PC-9 (cell line): ENCODE measurements around the gene FOXJ3. TPM values are rescaled to one million over a fixed set of nuclear protein-coding genes. Genes with fewer than 3 reads are reported as not detected.

Experiments
- BruUV-seq: library from RNA; stranded (reverse); fragments of 400-500 nt; replicated peaks from 2 replicates; lab custom pipeline; 2021; lab: Mats Ljungman, UMichigan
- CTCF ChIA-PET: fragments of 300-600 bp; sonication (Branson Sonifier 250); formaldehyde crosslinking; loops from one replicate; lab custom pipeline; 2022; ENCODE audit warnings: antibody characterized with exemption; lab: Charles Lee
- POLR2A ChIA-PET: fragments of 300-600 bp; sonication (Branson Sonifier 250); formaldehyde crosslinking; loops from one replicate; lab custom pipeline; 2022; ENCODE audit warnings: antibody characterized with exemption; ENCODE audit not compliant: unreplicated experiment; lab: Charles Lee
- DNase-seq, 2 experiments: peaks; one replicate each; pipeline versions ENCODE4 v3.0.0 to v3.0.0-alpha.2; 2015 to 2022; ENCODE audit warnings: mixed read lengths in 1 of 2
- H2AFZ ChIP-seq: fragments of 200-600 bp; sonication (generic); 2 replicates; pipeline ENCODE4 v1.8.1; 2017; ENCODE audit warnings: antibody characterized with exemption
- H3F3A ChIP-seq: fragments of 200-600 bp; sonication (generic); 2 replicates; pipeline ENCODE4 v1.8.1; 2017; ENCODE audit warnings: antibody characterized with exemption, mild to moderate bottlenecking, low read depth; ENCODE audit not compliant: insufficient read depth
- H3K27ac ChIP-seq: fragments of 200-600 bp; sonication (generic); 2 replicates; pipeline ENCODE4 v1.6.1; 2016; ENCODE audit warnings: mixed run types
- H3K27me3 ChIP-seq: fragments of 200-600 bp; sonication (generic); 2 replicates; pipeline ENCODE4 v1.6.1; 2016; ENCODE audit warnings: low read depth, mixed run types; ENCODE audit not compliant: insufficient read depth
- H3K36me3 ChIP-seq: fragments of 200-600 bp; sonication (generic); 2 replicates; pipeline ENCODE4 v1.6.1; 2016; ENCODE audit warnings: low read depth, mixed run types
- H3K4me1 ChIP-seq: fragments of 200-600 bp; sonication (generic); replicated peaks from 2 replicates; pipeline ENCODE4 v1.6.1; 2016; ENCODE audit warnings: mixed run types; ENCODE audit not compliant: insufficient read depth
- H3K4me2 ChIP-seq: fragments of 200-600 bp; sonication (generic); 2 replicates; pipeline ENCODE4 v1.6.1; 2017; ENCODE audit warnings: mixed run types
- H3K4me3 ChIP-seq: fragments of 200-600 bp; sonication (generic); 2 replicates; pipeline ENCODE4 v1.6.1; 2016; ENCODE audit warnings: mixed run types
- H3K79me2 ChIP-seq: fragments of 200-600 bp; sonication (generic); 2 replicates; pipeline ENCODE4 v1.6.1; 2017; ENCODE audit warnings: low read depth, mixed run types
- H3K9me2 ChIP-seq: fragments of 200-600 bp; sonication (generic); 2 replicates; pipeline ENCODE4 v1.8.1; 2017; ENCODE audit warnings: mild to moderate bottlenecking; ENCODE audit not compliant: insufficient read depth
- H3K9me3 ChIP-seq: fragments of 200-600 bp; sonication (generic); 2 replicates; pipeline ENCODE4 v1.8.1; 2016; ENCODE audit warnings: low read depth; ENCODE audit not compliant: insufficient read depth
- H4K20me1 ChIP-seq: fragments of 200-600 bp; sonication (generic); 2 replicates; pipeline ENCODE4 v1.8.1; 2017; ENCODE audit not compliant: insufficient read depth
- EZH2 ChIP-seq: fragments of 200-600 bp; sonication (generic); IDR thresholded peaks from 2 replicates; pipeline ENCODE4 v1.8.0; 2017; ENCODE audit warnings: antibody characterized with exemption, low read depth
- intact Hi-C: fragments of 100-400 bp; cut with micrococcal nuclease; formaldehyde crosslinking; loops from one replicate; pipeline ENCODE4 v1.10.0; 2022; ENCODE audit not compliant: unreplicated experiment
- total RNA-seq: library from RNA; stranded (reverse); gene quantifications from 2 replicates; pipeline ENCODE4 v1.2.3, GENCODE V29; 2021
- TF ChIP-seq, protein P1 (sequence below): fragments of 200-600 bp; sonication (generic); conservative IDR thresholded peaks from 2 replicates; pipeline ENCODE4 v1.6.1; 2017; ENCODE audit warnings: mixed run types, antibody characterized with exemption, mild to moderate bottlenecking, moderate library complexity

FOXJ3 gene
- total RNA-seq, 1 experiment from 2014 or later, result 60.4 TPM

DNA sequence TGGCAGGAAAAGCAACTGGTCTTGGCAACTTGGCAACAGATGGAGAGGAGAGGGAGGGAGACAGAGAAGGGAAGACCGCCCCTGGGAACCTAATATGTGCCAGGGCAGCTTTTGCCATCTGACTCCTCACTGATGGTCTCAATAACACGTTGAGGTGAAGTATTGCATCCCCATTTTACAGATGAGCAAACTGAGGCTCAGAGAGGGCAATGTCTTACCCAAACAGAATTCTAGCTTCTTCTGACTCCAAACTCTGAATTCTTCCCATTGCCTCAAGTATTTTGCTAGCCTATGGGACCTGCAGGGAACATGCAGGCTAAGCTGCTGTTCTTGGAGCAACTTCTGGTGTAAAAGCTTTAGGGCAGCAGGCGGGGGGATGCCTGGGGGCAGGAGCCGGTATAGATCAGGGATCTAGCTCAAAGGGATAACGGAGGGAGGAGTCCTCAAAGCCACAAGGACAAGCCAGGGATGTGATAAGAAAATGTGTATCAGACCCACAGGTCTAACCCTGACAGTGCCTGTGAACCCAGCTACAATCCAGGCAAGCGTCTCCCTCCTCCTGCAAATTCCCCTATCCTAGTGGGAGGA lies 163.3 kb downstream of the FOXJ3 start:
- Histone ChIP-seq H3K4me1 (peaks cover 58% of the 10 kb centered on the region), H3K9me3 (no peaks in the 10 kb centered on the region), H3K36me3 (no peaks in the 10 kb centered on the region), H4K20me1 (0 out of 2 replicates have a peak, but pooled peaks cover 2% of the 10 kb centered on the region), H3K4me3 (no peak overlapping the region), H3K9me2 (no peaks in the 10 kb centered on the region), H3K27me3 (no peaks in the 10 kb centered on the region), H2AFZ (no peak overlapping the region), H3K27ac (no peak overlapping the region), H3F3A (peaks cover 34% of the 10 kb centered on the region), H3K4me2 (no peak overlapping the region), H3K79me2 (no peaks in the 10 kb centered on the region)
- TF ChIP-seq, protein P1, sequence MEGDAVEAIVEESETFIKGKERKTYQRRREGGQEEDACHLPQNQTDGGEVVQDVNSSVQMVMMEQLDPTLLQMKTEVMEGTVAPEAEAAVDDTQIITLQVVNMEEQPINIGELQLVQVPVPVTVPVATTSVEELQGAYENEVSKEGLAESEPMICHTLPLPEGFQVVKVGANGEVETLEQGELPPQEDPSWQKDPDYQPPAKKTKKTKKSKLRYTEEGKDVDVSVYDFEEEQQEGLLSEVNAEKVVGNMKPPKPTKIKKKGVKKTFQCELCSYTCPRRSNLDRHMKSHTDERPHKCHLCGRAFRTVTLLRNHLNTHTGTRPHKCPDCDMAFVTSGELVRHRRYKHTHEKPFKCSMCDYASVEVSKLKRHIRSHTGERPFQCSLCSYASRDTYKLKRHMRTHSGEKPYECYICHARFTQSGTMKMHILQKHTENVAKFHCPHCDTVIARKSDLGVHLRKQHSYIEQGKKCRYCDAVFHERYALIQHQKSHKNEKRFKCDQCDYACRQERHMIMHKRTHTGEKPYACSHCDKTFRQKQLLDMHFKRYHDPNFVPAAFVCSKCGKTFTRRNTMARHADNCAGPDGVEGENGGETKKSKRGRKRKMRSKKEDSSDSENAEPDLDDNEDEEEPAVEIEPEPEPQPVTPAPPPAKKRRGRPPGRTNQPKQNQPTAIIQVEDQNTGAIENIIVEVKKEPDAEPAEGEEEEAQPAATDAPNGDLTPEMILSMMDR, result no peak
- TF ChIP-seq EZH2, result no peak
- BruUV-seq, result no TSS peak
- ChIA-PET CTCF (interaction anchor here (0.5 to 0.6 kb wide), 2 partner anchors 293 to 1327 kb away, joined by 5 to 15 read pairs; no protein-coding TSS in a partner anchor), POLR2A (no interaction called here)
- intact Hi-C loops, result loop anchor here (10.0 kb wide), 1 partner anchor 283 kb away; the partner anchor contains the start of genes PPCS and ZMYND12
- no peak for DNase-seq

GRCh38 chr1:42170779-42171621 lies 164.0 kb downstream of the FOXJ3 start:
- H3K4me3 ChIP-seq, result no peak overlapping the region
- no peaks in the 10 kb centered on the region for H4K20me1 ChIP-seq
- ChIA-PET CTCF (no interaction called here), POLR2A (no interaction called here)
- H3F3A ChIP-seq, result peaks cover 39% of the 10 kb centered on the region
- H3K4me2 ChIP-seq, result no peak overlapping the region
- intact Hi-C loops, result loop anchor here (10.0 kb wide), 1 partner anchor 284 kb away; the partner anchor contains the start of genes PPCS and ZMYND12
- BruUV-seq, result no TSS peak
- peaks cover 64% of the 10 kb centered on the region for H3K4me1 ChIP-seq
- H3K9me2 ChIP-seq, result no peaks in the 10 kb centered on the region
- H3K27me3 ChIP-seq, result no peaks in the 10 kb centered on the region
- TF ChIP-seq, protein P1, result no peak
- TF ChIP-seq EZH2, result no peak
- H3K79me2 ChIP-seq, result no peaks in the 10 kb centered on the region
- no peak overlapping the region for H2AFZ ChIP-seq
- DNase-seq, result no peak
- no peaks in the 10 kb centered on the region for H3K36me3 ChIP-seq
- H3K27ac ChIP-seq, result no peak overlapping the region
- H3K9me3 ChIP-seq, result no peaks in the 10 kb centered on the region

GRCh38 chr1:42168763-42169162 lies 166.3 kb downstream of the FOXJ3 start:
- H3K36me3 ChIP-seq, result no peaks in the 10 kb centered on the region
- BruUV-seq, result no TSS peak
- intact Hi-C loops, result loop anchor here (10.0 kb wide), 1 partner anchor 504 kb away; no protein-coding TSS in a partner anchor
- ChIA-PET CTCF (no interaction called here), POLR2A (no interaction called here)
- H3F3A ChIP-seq, result peaks cover 32% of the 10 kb centered on the region
- peak overlapping the region; percentile 49 for H3K27ac ChIP-seq
- no peaks in the 10 kb centered on the region for H3K27me3 ChIP-seq
- DNase-seq, result no peak
- no peak overlapping the region for H2AFZ ChIP-seq
- H4K20me1 ChIP-seq, result no peaks in the 10 kb centered on the region
- no peak overlapping the region for H3K4me3 ChIP-seq
- TF ChIP-seq EZH2, result no peak
- TF ChIP-seq, protein P1, result no peak
- peaks cover 71% of the 10 kb centered on the region for H3K4me1 ChIP-seq
- peak overlapping the region; percentile 39; the same call in 1 of the 2 replicates for H3K4me2 ChIP-seq
- H3K9me2 ChIP-seq, result no peaks in the 10 kb centered on the region
- no peaks in the 10 kb centered on the region for H3K9me3 ChIP-seq
- H3K79me2 ChIP-seq, result no peaks in the 10 kb centered on the region
